Esophagus squamous epithelium (tissue), 5 donors: ENCODE results near the gene OSBPL9. TPM values are rescaled to one million over a fixed set of nuclear protein-coding genes. Genes with fewer than 3 reads are reported as not detected.
"Not testable (repeated sequence)": the region's sequence is repeated elsewhere in the genome, so short reads cannot be mapped to it uniquely, and the experiment has no call there.

Experiments
- DNase-seq: peaks from one replicate; lab custom pipeline; 2025; lab: John Stamatoyannopoulos, UW
- H3K27ac ChIP-seq, 4 donors: fragments of 200-600 bp; sonication (generic); one replicate each; pipeline ENCODE4 v1.5.1; 2016 to 2019; ENCODE audit warnings: mild to moderate bottlenecking in 1 of 4
- H3K27me3 ChIP-seq, 4 donors: fragments of 200-600 bp; sonication (generic); 1 replicate in 3 of 4; 2 replicates in 1 of 4; pipeline versions ENCODE4 v1.5.1 to v1.6.0; 2017 to 2021; ENCODE audit warnings: antibody characterized with exemption in 1 of 4
- H3K36me3 ChIP-seq, 3 donors: fragments of 200-600 bp; sonication (generic); one replicate each; pipeline ENCODE4 v1.5.1; 2016 to 2019
- H3K4me1 ChIP-seq, 3 donors: fragments of 200-600 bp; sonication (generic); one replicate each; pipeline ENCODE4 v1.5.1; 2017 to 2019
- H3K4me3 ChIP-seq, 4 donors: fragments of 200-600 bp; sonication (generic); 1 replicate in 3 of 4; 2 replicates in 1 of 4; pipeline ENCODE4 v1.5.1; 2016 to 2019; ENCODE audit warnings: mild to moderate bottlenecking in 2 of 4, moderate library complexity in 1 of 4
- H3K9me3 ChIP-seq, 3 donors: fragments of 200-600 bp; sonication (generic); one replicate each; pipeline ENCODE4 v1.5.1; 2016 to 2019
- CTCF ChIP-seq, 6 experiments: fragments of 450-650 bp in 4 of 6; fragments of 200-600 bp in 2 of 6; sonication (generic) in 2 of 6; IDR thresholded peaks; one replicate each; pipeline ENCODE4 v1.5.1; 2016 to 2019; ENCODE audit warnings: antibody characterized with exemption in 6 of 6, mild to moderate bottlenecking in 4 of 6, moderate library complexity in 4 of 6
- POLR2A ChIP-seq, 4 donors: fragments of 450-650 bp; IDR thresholded peaks; one replicate each; pipeline ENCODE4 v1.6.1; 2017; ENCODE audit warnings: antibody characterized with exemption in 4 of 4, mild to moderate bottlenecking in 4 of 4, moderate library complexity in 3 of 4
- WGBS, 2 donors: methylation state at CpG; one replicate each; pipeline ENCODE4 v1.1.5; 2018; 5-methylcytosine and 5-hydroxymethylcytosine counted together
- intact Hi-C: fragments of 100-400 bp; cut with DNase I; formaldehyde crosslinking; loops from one replicate; pipeline ENCODE4 v1.15.0; 2022
- total RNA-seq, 4 donors: library from RNA; depleted of rRNA; stranded (reverse); fragments of >200 nt; gene quantifications; one replicate each; pipeline ENCODE4 v1.1.0, GENCODE V29; 2016
- donor health status: DM: yes; HTN: yes; CAD: no.

The OSBPL9 gene
- total RNA-seq, 4 donors from 2014 or later = 13.9 to 71.9 (median 37.4) TPM

- no peak overlapping the region for H3K27ac ChIP-seq
- H3K27me3 ChIP-seq = no peaks in the 10 kb centered on the region
- no peaks in the 10 kb centered on the region for H3K9me3 ChIP-seq
- WGBS, 2 donors = 49 to 50% methylated on average over 4 of the region's 4 CpGs
- TF ChIP-seq POLR2A (IDR thresholded peaks at IDR 0.05) (no peak), CTCF (IDR thresholded peaks at IDR 0.05) (no peak)
- H3K4me3 ChIP-seq = no peak overlapping the region
- no peak for DNase-seq
- peaks cover 6 to 38% (median 12%) of the 10 kb centered on the region in 3 donors for H3K4me1 ChIP-seq
- H3K36me3 ChIP-seq = no peaks in the 10 kb centered on the region
- intact Hi-C loops = no loop called here
These were observed 76.7 kb downstream of the OSBPL9 start for GRCh38 chr1:51693419-51694155.

- no peaks in the 10 kb centered on the region for H3K36me3 ChIP-seq
- H3K27me3 ChIP-seq = no peaks in the 10 kb centered on the region
- H3K4me3 ChIP-seq = no peak overlapping the region
- WGBS, 2 donors = 86 to 87% methylated on average over 3 of the region's 3 CpGs
- H3K27ac ChIP-seq = no peak overlapping the region
- H3K4me1 ChIP-seq = peaks cover 6 to 19% (median 12%) of the 10 kb centered on the region in 3 donors
- no peak for DNase-seq
- no peaks in the 10 kb centered on the region for H3K9me3 ChIP-seq
- intact Hi-C loops = no loop called here
- TF ChIP-seq CTCF (IDR thresholded peaks at IDR 0.05) (no peak), POLR2A (IDR thresholded peaks at IDR 0.05) (no peak)
These were observed 80.3 kb downstream of the OSBPL9 start for GRCh38 chr1:51697166-51697565.

GRCh38 chr1:51699391-51699790, 82.5 kb downstream of the OSBPL9 start:
- H3K36me3 ChIP-seq = no peaks in the 10 kb centered on the region
- no peak overlapping the region for H3K27ac ChIP-seq
- no peak overlapping the region for H3K4me3 ChIP-seq
- H3K27me3 ChIP-seq = no peaks in the 10 kb centered on the region
- WGBS, 2 donors = 89 to 96% methylated on average over 1 of the region's 1 CpG
- H3K4me1 ChIP-seq = no peaks in the 10 kb centered on the region
- DNase-seq = no peak
- H3K9me3 ChIP-seq = no peaks in the 10 kb centered on the region
- intact Hi-C loops = no loop called here
- TF ChIP-seq CTCF (IDR thresholded peaks at IDR 0.05) (no peak), POLR2A (IDR thresholded peaks at IDR 0.05) (no peak)

GRCh38 chr1:51701782-51702181, 84.9 kb downstream of the OSBPL9 start:
- H3K36me3 ChIP-seq, H3K9me3 ChIP-seq, H3K27me3 ChIP-seq, intact Hi-C loops, H3K27ac ChIP-seq, H3K4me1 ChIP-seq, H3K4me3 ChIP-seq, DNase-seq: not testable (repeated sequence)
- 93 to 100% methylated on average over 5 to 6 of the region's 7 CpGs for WGBS, 2 donors

- H3K9me3 ChIP-seq, H3K27me3 ChIP-seq, H3K36me3 ChIP-seq, H3K27ac ChIP-seq, H3K4me3 ChIP-seq, intact Hi-C loops, DNase-seq, H3K4me1 ChIP-seq: not testable (repeated sequence)
- WGBS, 2 donors = 56 to 80% methylated on average over 1 of the region's 2 CpGs
These were observed 85.3 kb downstream of the OSBPL9 start for GRCh38 chr1:51702220-51702619.

- intact Hi-C loops = no loop called here
- TF ChIP-seq POLR2A (IDR thresholded peaks at IDR 0.05) = no peak
- no peak for TF ChIP-seq CTCF (IDR thresholded peaks at IDR 0.05)
- Histone ChIP-seq H3K9me3 (no peaks in the 10 kb centered on the region), H3K4me3 (no peak overlapping the region), H3K4me1 (no peaks in the 10 kb centered on the region), H3K36me3 (no peaks in the 10 kb centered on the region), H3K27me3 (no peaks in the 10 kb centered on the region), H3K27ac (no peak overlapping the region)
- no peak for DNase-seq
- 95 to 98% methylated on average over 2 of the region's 2 CpGs for WGBS, 2 donors
These were observed 88.1 kb downstream of the OSBPL9 start for GRCh38 chr1:51705035-51705434.
